ENCODE results near the gene CIB4. TPM values are rescaled to one million over a fixed set of nuclear protein-coding genes. Genes with fewer than 3 reads are reported as not detected.

Gene CIB4
- total RNA-seq, 1 experiment from 2014 or later = not detected

DNA sequence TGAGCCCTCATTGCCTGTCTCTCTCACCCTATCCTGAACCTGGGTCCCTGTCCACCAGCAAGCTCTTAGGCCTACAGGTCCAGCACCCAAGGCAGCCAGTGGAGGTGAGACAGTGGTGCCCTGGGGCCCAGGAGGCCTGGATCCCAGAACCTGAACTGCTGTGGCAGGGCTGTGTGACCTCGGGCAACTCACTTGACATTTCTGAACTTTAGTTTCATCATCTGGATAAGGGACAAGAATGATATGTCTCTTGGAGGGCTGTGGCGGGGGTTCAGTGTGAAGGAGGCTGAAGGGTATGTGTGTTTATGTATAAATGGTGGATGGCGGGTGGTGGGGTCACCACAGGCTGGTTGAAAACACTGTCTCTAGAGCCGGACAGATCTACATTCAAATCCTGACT lies 10.9 kb downstream of the CIB4 start:
- POLR2A ChIA-PET = no interaction called here
- ATAC-seq (no peak), DNase-seq (ENCODE audit: low spot score) (no peak)
- Mint-ChIP-seq H3K27ac (no peak overlapping the region), H3K27me3 (ENCODE audit: low read depth) (no peaks in the 10 kb centered on the region), H3K9me3 (no peaks in the 10 kb centered on the region), H3K36me3 (no peaks in the 10 kb centered on the region), H3K4me1 (peaks cover 3% of the 10 kb centered on the region; the same call in 1 of the 2 replicates), H3K4me3 (no peak overlapping the region)
- TF ChIP-seq, protein P1, sequence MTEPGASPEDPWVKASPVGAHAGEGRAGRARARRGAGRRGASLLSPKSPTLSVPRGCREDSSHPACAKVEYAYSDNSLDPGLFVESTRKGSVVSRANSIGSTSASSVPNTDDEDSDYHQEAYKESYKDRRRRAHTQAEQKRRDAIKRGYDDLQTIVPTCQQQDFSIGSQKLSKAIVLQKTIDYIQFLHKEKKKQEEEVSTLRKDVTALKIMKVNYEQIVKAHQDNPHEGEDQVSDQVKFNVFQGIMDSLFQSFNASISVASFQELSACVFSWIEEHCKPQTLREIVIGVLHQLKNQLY (CRISPR knock-in tag; IDR thresholded peaks at IDR 0.05) = no peak
- TF ChIP-seq MYBL2 (CRISPR knock-in tag; IDR thresholded peaks at IDR 0.05) (no peak), JAZF1 (CRISPR knock-in tag; IDR thresholded peaks at IDR 0.05) (no peak), ZNF317 (CRISPR knock-in tag; IDR thresholded peaks at IDR 0.05; ENCODE audit: borderline replicate concordance, low read depth) (no peak), TEAD4 (CRISPR knock-in tag; IDR thresholded peaks at IDR 0.05) (no peak), PRRX2 (CRISPR knock-in tag; IDR thresholded peaks at IDR 0.05) (no peak), CDX4 (CRISPR knock-in tag; IDR thresholded peaks at IDR 0.05; ENCODE audit: borderline replicate concordance) (no peak), CREB1 (CRISPR knock-in tag; IDR thresholded peaks at IDR 0.05) (no peak), ZNF138 (CRISPR knock-in tag; conservative IDR thresholded peaks at IDR 0.05) (no peak), FOXP1 (CRISPR knock-in tag; IDR thresholded peaks at IDR 0.05; ENCODE audit: borderline replicate concordance) (no peak), ATF2 (CRISPR knock-in tag; IDR thresholded peaks at IDR 0.05; ENCODE audit: borderline replicate concordance, low read depth) (no peak), CBFB (CRISPR knock-in tag; IDR thresholded peaks at IDR 0.05; ENCODE audit: low read depth) (no peak), PREB (CRISPR knock-in tag; IDR thresholded peaks at IDR 0.05; ENCODE audit: borderline replicate concordance) (no peak), ZNF671 (CRISPR knock-in tag; IDR thresholded peaks at IDR 0.05) (no peak), USF1 (CRISPR knock-in tag; IDR thresholded peaks at IDR 0.05) (no peak), OVOL2 (CRISPR knock-in tag; IDR thresholded peaks at IDR 0.05; ENCODE audit: borderline replicate concordance) (no peak)
- TF ChIP-seq, protein P2, sequence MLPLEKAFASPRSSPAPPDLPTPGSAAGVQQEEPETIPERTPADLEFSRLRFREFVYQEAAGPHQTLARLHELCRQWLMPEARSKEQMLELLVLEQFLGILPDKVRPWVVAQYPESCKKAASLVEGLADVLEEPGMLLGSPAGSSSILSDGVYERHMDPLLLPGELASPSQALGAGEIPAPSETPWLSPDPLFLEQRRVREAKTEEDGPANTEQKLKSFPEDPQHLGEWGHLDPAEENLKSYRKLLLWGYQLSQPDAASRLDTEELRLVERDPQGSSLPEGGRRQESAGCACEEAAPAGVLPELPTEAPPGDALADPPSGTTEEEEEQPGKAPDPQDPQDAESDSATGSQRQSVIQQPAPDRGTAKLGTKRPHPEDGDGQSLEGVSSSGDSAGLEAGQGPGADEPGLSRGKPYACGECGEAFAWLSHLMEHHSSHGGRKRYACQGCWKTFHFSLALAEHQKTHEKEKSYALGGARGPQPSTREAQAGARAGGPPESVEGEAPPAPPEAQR (CRISPR knock-in tag; IDR thresholded peaks at IDR 0.05) = no peak
- TF ChIP-seq, protein P3, sequence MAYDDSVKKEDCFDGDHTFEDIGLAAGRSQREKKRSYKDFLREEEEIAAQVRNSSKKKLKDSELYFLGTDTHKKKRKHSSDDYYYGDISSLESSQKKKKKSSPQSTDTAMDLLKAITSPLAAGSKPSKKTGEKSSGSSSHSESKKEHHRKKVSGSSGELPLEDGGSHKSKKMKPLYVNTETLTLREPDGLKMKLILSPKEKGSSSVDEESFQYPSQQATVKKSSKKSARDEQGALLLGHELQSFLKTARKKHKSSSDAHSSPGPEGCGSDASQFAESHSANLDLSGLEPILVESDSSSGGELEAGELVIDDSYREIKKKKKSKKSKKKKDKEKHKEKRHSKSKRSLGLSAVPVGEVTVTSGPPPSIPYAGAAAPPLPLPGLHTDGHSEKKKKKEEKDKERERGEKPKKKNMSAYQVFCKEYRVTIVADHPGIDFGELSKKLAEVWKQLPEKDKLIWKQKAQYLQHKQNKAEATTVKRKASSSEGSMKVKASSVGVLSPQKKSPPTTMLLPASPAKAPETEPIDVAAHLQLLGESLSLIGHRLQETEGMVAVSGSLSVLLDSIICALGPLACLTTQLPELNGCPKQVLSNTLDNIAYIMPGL (CRISPR knock-in tag; IDR thresholded peaks at IDR 0.05) = no peak
- TF ChIP-seq, protein P4, sequence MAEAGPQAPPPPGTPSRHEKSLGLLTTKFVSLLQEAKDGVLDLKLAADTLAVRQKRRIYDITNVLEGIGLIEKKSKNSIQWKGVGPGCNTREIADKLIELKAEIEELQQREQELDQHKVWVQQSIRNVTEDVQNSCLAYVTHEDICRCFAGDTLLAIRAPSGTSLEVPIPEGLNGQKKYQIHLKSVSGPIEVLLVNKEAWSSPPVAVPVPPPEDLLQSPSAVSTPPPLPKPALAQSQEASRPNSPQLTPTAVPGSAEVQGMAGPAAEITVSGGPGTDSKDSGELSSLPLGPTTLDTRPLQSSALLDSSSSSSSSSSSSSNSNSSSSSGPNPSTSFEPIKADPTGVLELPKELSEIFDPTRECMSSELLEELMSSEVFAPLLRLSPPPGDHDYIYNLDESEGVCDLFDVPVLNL (CRISPR knock-in tag; IDR thresholded peaks at IDR 0.05; ENCODE audit: borderline replicate concordance, low read depth) = no peak
- TF ChIP-seq, protein P5, sequence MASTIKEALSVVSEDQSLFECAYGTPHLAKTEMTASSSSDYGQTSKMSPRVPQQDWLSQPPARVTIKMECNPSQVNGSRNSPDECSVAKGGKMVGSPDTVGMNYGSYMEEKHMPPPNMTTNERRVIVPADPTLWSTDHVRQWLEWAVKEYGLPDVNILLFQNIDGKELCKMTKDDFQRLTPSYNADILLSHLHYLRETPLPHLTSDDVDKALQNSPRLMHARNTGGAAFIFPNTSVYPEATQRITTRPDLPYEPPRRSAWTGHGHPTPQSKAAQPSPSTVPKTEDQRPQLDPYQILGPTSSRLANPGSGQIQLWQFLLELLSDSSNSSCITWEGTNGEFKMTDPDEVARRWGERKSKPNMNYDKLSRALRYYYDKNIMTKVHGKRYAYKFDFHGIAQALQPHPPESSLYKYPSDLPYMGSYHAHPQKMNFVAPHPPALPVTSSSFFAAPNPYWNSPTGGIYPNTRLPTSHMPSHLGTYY (CRISPR knock-in tag; IDR thresholded peaks at IDR 0.05) = no peak
- CTCF ChIA-PET = no interaction called here

All from WTC11 (cell line).